ENCODE data around the gene SYT7.

GRCh38 chr11:61588728-61589191 lies 7.9 kb upstream of the SYT7 start:
- no peak for TF ChIP-seq CTCF (optimal IDR thresholded peaks at IDR 0.05 in 1 of 3, IDR thresholded peaks at IDR 0.05 in 1 of 3, conservative IDR thresholded peaks at IDR 0.05 in 1 of 3; ENCODE audit: extremely low read depth in 1 of 3, insufficient read depth in 2 of 3, low read length in 3 of 3)
- TF ChIP-seq EZH2 (IDR thresholded peaks at IDR 0.05; ENCODE audit: low read length), result no peak
